ENCODE results near the gene FADS6.

FADS6 gene, protein sequence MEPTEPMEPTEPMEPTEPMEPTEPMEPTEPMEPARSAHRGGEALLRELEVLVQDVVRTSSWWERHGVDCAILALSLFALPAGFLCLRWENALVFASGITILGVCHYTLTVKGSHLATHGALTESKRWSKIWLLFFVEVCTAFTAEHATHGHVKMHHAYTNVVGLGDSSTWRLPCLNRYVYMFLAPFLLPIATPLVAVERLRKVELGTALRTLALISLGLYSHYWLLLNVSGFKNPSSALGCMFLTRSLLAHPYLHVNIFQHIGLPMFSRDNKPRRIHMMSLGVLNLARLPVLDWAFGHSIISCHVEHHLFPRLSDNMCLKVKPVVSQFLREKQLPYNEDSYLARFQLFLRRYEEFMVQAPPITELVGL

DNA sequence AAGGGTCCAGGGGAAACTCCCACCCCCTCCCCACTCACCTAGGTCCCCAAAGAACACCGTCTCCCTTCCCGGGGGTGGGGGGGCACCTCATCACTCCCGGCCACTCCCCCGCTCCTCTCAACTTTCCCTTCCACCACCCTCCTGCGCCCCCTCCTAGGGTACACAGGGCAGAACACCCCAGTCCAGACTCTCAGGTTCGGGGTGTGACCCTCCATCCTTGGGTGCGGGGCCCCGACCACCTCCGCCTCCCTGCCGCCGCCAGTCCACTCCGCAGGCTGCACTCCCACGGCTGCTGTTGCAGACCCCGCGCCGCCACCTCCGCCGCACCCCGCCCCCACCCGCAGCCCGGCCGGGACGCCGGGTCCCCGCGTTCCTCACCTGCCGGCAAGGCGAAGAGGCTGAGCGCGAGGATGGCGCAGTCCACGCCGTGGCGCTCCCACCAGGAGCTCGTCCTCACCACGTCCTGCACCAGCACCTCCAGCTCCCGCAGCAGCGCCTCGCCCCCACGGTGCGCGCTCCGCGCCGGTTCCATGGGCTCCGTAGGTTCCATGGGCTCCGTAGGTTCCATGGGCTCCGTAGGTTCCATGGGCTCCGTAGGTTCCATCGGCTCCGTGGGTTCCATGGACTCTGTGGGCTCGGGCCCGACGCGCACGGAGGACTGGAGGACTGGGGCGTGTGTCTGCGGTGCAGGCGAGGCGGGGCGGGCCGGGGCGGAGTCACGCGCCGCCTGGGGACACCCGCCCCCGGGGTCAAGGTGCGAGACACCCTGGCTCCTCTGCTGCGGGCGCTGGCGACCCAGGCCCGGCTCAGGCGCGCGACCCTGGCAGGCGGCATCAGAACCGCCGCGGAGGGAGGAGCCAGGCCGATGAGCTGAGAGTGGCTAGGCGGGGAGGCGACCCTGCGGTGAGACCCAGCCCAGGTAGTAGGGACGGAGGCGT lies at the start of gene FADS6:
FADS6 (minus strand) TSS at position 660 of the 938 bp plus-strand sequence; CDS start at position 622, 38 bp downstream.
- DNase-seq: no peak

DNA sequence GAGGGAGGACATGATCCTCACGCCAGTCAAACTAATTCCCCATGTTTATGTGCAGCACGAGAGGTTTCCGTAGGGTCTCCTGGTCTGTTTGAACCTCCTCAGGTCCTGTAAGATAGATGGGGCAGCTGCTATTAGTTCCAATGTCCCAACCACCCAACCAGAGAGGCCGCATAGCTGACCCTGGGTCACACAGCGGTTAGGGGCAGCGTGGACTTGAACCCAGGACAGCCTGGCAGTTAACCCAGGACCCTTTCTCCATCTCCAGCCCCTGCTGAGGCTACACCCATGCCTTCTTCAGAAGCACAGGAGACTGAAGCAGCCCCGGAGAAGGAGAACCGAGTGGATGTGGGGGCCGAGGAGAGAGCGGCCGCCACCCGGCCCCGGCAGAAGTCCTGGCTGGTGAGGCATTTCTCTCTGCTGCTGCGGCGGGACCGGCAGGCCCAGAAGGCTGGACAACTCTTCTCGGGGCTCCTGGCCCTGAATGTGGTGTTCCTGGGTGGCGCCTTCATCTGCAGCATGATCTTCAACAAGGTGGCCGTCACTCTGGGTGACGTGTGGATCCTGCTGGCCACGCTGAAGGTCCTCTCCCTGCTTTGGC lies 47.8 kb upstream of the FADS6 start:
- no peak for DNase-seq

DNA sequence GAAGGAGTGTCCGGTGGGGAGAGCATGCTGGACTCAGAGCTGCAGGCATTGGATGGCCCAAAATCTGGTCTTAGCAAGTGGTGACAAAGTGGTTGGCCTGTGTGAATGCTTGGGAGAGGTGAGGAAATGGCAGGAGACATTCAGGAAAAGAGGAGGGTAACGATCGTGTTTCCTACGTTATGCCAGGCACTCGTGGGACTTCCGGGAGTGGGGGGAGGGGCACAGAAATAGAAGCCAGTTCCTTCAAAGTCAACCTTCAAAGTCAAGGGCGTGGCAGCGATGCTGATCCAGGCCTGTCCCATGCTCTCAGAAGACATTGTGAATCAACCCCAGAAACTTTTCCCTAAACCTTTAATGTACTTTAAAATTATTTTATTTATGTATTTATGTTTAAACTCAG lies 46.1 kb upstream of the FADS6 start:
- no peak for DNase-seq

DNA sequence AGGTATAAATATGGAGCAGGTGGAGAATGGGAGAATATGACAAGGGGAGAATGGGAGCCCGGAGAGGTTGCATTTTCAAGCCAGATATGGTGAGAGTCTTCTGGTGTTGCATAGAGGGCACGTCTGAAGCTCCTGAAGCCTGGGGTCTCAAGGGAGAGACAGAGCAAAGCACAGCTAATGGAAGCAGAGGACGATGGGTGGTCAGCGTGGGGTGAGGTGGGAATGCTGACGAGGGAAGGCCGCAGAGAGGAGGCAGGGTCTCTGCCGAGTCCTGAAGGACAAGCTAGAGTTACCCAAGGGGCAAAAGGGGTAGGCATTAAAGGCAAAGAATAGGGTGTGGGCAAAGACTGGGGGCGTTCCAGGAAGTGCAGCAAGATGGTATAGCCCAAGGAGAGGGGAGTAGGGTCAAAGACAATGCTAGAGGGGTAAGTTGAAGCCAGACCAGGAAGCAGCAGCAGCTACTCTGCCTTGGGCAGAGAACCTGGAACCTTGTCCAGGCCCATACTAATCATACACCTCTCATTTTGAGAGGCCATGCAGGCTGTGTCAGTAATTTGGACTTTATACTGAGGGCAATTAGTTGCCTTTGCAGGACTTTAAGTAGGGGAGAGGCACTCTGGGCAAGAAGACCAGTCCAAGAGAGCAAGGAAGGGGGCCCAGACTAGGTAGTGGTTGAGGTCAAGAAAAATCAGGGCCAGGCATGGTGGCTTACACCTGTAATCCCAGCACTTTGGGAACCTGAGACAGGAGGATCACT lies 44.9 kb upstream of the FADS6 start:
- no peak for DNase-seq

DNA sequence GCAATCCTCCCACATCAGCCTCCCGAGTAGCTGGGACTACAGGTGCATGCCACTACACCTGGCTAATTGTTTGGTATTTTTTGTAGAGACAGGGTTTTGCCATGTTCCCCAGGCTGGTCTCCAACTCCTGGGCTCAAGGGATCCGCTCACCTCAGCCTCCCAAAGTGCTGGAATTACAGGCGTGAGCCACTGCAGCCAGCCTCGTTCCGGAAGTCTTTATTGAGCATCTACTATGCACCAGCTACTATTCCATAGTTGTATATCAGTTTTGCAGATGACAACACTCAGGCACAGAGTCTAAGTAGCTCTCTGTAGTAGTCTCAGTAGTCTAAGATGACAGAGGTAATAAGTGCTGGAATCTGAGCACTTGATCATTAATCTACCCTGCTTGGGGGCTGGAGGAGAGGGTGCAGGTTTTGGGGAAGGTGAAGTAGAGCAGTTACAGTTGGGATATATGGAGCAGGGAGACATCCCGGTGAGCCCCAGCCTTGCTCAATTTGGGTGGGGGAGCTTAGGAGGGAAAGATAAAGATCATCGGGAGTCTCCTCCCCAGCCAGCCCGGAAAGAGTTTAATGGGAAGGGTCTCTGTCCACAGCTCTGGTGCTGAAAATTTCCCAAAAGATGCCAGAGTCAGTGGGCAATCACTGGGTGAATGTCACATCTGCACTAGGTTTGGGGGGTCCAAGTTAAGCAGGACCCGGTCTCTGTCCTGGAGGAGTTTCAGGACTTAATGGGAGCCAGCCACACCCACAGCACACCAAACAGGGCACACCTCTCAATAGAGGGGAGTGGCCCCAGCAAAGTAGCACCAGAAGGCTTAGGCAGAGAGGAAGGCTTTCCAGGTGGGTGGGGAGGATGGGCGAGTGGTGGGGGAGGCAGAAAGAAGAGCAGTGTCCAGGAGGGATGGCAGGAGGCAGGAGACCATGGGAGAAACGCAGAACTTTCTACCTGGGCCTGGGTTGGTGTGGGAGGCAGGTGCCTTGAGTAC lies 43.9 kb upstream of the FADS6 start:
- no peak for DNase-seq

DNA sequence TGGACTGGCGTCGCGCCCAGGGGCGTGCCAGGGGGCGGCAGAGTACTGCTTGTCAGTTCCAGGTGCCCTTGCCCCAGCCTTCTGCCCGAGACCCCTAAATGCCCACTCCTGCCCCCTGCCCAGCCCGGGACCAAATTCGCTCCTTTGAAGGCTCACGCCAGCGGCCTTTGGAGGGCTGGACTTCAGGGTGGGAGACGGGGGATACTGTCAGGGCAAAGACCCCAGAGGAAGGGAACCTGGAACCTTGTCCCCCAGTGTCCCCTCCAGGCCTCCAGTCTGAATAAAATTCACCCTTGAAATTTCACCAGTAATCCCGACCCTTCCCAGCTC lies 43.0 kb upstream of the FADS6 start:
- no peak for DNase-seq

DNA sequence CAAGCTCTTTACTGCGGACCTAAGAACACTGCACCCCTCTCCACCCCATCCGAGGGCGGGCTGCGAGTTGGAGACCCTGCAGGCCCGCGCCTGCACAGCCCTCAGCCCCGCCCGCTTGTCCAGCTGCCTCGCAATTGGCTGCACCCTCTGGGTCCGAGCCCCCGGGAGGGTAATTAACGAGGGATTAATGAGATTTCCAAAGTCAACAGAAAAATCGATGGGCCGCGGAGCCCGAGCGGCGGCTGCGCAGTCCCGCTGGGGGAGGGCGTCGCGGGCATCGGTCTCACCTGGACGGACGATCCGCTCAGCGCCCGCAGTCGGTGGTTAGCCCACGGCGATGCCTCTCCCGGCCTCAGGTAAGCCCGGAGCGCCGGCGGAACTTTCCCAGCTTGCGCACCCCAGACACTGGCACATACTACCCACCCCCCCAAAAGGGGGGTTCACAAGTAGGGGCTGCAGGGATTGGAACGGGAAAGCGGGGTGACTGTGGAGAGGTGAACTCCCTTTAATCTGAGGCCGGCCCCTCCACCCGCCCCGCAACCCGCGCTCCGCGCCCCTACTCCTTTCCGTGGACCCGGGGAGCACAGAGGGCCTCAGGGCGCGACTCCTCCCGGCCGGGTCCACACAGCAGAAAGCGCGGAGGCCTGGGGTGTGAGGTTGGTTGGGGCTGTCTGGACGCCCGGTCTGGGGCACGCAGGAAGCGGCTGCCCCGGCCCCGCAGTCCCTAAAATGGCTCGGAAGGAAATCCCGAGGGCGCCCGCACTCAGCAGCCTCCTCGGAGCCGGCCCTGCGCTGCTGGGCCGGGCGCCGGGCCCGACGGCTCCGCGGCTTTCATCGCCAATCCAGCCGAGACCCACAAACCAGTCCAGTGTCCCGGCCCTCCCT lies 42.4 kb upstream of the FADS6 start, which contains the start of gene OTOP3:
OTOP3 (plus strand) TSS at position 314 of the 885 bp plus-strand sequence; CDS start at position 338, 24 bp downstream.
- DNase-seq: no peak

DNA sequence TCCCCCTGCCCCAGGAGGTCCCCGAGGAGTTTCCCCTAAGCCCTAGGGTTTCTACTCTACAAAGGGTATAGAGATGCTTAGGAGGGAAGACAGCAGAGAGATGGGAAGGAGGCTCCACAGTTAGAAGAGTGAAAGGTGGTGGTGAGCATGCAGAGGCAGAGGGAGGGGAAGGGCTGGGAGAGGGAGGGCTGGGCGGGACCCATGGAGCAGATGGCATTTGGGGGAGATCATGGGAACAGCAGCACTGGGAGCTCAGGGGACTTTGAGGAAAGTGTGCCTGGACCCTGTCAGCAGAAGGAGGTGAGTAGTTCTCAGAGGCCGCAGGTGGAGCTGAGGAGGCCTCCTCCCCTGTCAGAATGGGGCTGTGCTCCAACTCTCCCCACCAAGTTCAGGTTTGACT lies 41.6 kb upstream of the FADS6 start:
- no peak for DNase-seq

DNA sequence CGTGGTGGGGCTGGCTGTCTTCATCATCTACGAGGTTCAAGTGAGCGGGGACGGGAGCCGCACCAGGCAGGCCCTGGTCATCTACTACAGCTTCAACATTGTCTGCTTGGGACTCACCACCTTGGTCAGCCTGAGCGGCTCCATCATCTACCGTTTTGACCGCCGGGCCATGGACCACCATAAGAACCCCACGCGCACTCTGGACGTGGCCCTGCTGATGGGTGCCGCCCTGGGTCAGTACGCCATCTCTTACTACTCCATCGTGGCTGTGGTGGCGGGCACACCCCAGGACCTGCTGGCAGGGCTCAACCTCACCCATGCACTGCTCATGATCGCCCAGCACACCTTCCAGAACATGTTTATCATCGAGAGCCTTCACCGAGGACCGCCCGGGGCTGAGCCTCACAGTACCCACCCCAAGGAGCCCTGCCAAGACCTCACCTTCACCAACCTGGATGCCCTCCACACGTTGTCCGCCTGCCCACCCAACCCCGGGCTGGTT lies 37.2 kb upstream of the FADS6 start:
- no peak for DNase-seq

DNA sequence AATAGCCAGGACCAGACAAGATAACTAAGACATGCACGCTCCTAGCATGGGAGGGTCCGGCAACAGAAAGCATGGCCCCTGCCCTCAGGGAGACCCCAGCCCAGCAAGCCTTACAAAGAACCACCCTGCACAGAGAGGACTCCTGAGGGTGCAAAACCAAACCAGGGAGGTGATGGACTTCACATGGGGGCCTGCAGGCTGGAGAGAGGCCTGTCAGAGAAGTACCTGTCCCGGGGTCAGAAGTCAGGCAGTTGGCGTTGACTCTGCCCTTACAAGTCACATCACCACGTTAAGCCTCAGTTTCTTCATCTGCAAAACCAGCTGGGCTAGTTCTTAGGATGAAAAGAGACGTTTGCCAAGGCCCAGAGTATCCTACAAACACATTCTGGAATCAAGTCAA lies 35.4 kb upstream of the FADS6 start:
- DNase-seq: no peak

DNA sequence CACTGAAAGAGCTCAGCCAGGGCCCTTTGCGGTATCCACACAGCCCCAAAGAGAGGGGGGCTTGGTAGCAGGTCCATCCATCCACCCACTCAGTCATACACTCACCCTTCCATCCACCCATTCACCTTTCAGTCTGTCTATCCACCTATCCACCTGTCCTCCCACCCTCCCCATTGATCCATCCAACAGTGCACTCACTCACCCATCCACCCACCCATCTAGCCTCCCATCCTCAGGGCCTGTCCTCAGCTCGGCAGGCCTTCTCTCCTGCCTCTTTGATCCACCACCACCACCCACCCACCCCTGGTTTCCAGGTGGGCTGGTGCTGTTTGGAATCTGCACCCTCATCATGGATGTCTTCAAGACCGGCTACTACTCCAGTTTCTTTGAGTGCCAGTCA lies 31.8 kb upstream of the FADS6 start:
- no peak for DNase-seq

DNA sequence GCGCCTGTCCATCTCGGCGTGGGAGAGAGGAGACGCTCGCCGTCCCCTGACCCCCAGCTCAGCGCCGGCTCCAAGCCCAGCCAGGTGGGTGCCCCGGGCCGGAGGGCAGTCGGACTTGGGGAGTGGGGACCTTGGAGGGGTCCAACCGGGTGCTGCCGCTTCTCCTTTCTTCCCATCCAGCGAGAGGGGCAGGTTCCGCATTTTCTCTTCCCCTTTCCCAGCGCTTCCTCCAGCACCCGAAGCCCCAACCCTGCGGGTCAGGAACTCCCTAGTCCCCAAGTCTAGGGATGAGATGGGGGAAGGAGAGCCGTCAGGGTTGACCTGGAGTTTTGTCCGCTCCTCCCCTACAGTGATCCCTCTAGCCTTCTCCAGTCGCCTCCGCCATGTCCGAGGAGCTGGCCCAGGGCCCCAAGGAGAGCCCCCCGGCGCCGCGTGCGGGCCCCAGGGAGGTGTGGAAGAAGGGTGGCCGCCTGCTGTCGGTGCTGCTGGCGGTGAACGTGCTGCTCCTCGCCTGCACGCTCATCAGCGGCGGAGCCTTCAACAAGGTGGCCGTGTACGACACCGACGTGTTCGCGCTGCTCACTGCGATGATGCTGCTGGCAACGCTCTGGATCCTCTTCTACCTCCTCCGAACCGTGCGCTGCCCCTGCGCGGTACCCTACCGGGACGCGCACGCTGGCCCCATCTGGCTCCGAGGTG lies 31.0 kb upstream of the FADS6 start, which contains the start of gene OTOP2:
OTOP2 (plus strand) TSS at position 24 of the 699 bp plus-strand sequence; CDS start at position 384, 360 bp downstream.
- DNase-seq: no peak

DNA sequence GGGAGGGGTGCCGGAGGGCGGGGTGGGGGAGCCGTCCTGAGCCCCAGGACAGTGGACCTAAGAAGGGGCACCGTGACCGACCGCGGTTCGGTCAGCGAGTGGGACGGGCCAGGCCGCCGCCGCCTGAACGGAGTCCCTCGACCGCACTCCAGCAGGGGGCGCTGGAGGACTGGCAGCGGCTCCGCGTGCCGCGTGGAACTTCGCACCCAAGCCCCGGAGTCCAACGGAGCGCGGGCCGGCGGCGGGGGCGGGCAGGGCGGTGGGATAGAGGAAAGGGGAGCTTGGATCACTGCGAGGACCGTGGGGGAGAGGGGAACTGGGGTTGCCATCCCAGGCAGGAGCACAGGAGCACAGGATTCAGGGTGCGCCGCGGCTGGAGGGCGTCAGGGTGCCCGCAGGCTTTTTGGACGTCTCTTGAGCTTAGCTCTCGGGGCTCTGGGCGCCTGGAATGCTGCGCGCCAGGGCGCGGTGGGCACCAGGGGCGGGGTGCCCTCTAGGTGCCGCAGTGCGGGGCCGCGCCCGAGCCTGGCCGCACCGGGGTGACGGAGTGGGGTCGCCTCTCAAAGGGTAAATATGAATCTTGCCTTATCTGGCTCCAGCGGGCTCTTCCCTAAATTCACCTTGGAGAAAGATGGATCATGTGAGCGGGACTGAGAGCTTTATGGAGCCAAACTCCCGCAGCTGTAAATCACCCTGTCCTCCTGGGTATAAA lies 30.3 kb upstream of the FADS6 start:
- peak; percentile 48 for DNase-seq

DNA sequence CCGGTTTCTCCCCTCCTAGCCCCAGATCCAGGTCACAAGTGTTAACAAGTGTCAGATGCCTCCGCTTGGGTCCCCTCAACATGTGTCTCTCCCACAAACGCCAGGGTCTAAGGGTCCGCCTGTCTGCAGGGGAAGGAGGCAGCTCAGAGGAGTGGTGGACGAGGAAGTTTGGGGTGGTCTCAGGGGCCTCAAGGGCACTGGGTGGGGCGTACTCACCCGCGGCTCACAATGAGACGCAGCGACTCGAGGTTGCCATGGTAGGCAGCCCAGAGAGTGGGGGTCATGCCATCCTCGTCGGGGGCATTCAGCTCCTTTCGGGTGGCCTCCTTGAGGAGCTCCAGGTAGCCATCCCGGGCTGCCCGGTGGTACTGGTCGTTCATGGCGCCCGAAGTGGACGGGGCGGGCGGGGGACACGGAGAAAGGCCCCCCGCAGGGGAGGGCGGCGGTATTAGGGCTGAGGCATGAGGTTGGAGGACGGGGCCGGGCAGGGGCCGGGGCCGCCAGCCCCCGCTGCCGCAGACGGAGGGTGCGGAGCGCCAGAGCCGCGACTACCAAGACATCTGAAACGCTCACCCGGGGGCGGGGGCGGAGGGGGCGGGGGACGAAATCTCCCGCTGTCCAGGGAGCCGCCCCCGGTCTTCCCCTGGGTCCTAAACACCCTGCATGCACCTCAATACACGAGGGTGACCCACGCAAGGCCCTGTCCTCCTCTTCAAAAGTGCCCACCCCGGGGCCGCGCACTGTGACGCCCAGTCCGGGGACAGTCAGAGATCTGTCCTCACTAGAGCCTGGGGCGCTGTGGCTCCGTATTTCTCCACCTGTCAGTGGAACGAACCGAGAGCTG lies 29.5 kb upstream of the FADS6 start, which contains the start of gene USH1G:
USH1G (minus strand) TSS at position 562 of the 844 bp plus-strand sequence; CDS start at position 380, 182 bp downstream.
- peak; percentile 3 for DNase-seq

DNA sequence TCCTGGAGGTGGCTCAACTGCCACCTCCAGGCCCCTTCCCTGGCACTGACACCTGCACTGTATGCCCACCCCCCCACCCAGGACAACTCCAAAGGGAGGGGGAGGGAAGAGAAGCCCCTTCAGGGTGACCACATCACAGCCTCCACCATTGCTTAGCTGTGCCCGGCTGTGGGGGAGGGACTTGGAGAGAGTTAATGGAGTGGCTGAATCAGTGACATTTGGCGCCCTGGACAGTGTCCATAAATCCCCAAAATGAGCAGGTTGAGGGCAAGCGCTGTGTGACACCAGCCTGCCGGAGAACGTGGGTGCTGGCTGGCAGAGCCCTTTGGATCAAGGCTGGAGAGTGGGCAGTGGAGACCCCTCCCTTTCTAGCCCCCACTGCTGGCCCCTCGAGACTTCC lies 28.7 kb upstream of the FADS6 start:
- DNase-seq: no peak

DNA sequence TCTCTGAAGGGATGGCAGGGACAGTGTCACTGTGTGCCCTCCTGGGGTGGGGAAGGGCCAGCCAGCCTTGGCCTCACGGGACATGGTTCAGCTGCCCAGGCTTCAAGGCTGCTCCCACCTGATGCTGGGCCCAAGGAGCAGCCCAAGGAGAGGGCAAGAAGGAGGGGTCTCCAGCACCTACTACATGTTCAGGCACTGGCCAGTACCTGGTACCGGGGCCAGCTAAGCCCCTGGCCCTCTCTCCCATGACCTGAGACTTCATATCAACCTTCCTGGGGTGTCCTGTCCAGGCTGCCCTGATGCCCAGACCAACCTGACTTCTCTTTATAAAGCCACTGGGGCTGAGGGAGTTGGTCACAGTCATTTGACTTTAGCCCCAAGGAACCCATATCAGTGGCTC lies 28.3 kb upstream of the FADS6 start:
- DNase-seq: no peak

DNA sequence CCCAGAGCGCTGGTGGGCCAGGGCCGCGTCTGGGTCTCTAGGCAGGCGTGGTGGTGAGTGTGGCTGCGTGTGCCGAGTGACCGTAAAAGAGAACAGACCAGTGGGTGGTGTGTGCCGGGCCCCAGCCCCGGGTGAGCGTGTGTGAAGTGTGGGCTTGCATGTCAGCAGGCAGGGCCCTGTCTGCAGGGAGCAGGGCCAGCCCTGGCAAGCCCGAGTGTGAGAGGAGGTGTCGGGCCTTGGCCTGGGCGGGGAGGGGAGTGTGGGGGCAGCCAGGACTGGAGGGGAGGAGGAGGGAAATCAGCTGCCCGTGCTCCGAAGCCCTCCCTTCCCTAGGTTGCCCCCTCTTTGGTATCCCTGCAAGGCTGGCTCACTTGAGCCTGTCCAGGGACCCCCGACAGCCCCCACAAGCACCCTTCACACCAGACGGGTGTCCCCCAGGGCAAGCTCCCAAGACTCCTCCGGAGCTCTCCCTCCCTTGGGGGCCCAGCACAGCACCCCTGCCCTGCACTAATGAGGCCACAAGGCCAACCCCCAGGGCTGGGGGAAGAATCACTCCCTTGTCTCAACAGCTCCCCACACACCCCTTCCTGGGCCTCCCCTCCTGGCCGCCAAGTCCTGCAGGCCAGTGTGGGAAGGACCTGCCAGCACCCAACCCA lies 27.7 kb upstream of the FADS6 start:
- DNase-seq: no peak

Measured in CD4-positive, alpha-beta T cell treated with Interleukin-4 for 4 hours (primary cell).